Testis (tissue), 3 donors: ENCODE data around the gene RALGPS1. TPM values are rescaled to one million over a fixed set of nuclear protein-coding genes. Genes with fewer than 3 reads are reported as not detected.
A peak's percentile ranks its signal among the peaks of the same experiment; 100 is the strongest.

Experiments used
- DNase-seq: peaks from one replicate; pipeline ENCODE4 v3.0.0-alpha.2; 2019
- H3K27ac ChIP-seq, 2 donors: fragments of 200-600 bp; sonication (generic); one replicate each; pipeline ENCODE4 v1.5.1; 2019
- H3K27me3 ChIP-seq: fragments of 200-600 bp; sonication (generic); one replicate; pipeline ENCODE4 v1.5.1; 2019
- H3K36me3 ChIP-seq: fragments of 200-600 bp; sonication (generic); one replicate; pipeline ENCODE4 v1.5.1; 2017; ENCODE audit warnings: low read depth; ENCODE audit errors: missing control alignments
- H3K4me1 ChIP-seq: fragments of 200-600 bp; sonication (generic); one replicate; pipeline ENCODE4 v1.5.1; 2019
- H3K4me3 ChIP-seq, 2 donors: fragments of 200-600 bp; sonication (generic); one replicate each; pipeline ENCODE4 v1.5.1; 2017 to 2019
- H3K9me3 ChIP-seq: fragments of 200-600 bp; sonication (generic); one replicate; pipeline ENCODE4 v1.5.1; 2017
- CTCF ChIP-seq, 3 experiments: fragments of 450-650 bp in 2 of 3; fragments of 200-600 bp in 1 of 3; sonication (generic) in 1 of 3; IDR thresholded peaks; one replicate each; pipeline ENCODE4 v1.5.1; 2016 to 2019; ENCODE audit warnings: antibody characterized with exemption in 3 of 3, mild to moderate bottlenecking in 2 of 3, moderate library complexity in 1 of 3
- POLR2A ChIP-seq: fragments of 450-650 bp; IDR thresholded peaks from one replicate; pipeline ENCODE4 v1.6.1; 2017; ENCODE audit warnings: antibody characterized with exemption, mild to moderate bottlenecking, moderate library complexity
- WGBS, 2 donors: methylation state at CpG; one replicate each; pipeline ENCODE4 v1.1.5; 2018; 5-methylcytosine and 5-hydroxymethylcytosine counted together
- intact Hi-C: fragments of 100-400 bp; cut with DNase I; formaldehyde crosslinking; loops from one replicate; pipeline ENCODE4 v1.15.1; 2023; ENCODE audit warnings: low total_unique reads
- polyA plus RNA-seq: library from polyadenylated mRNA; stranded (reverse); fragments of 350-450 nt; fragmentation: Illumina TruSeq; extraction: RNeasy Lipid Tissue Mini Kit (QIAGEN cat#74804); gene quantifications from one replicate; pipeline ENCODE4 v1.2.3, GENCODE V29; 2014; ENCODE audit warnings: low read depth, low replicate concordance; ENCODE audit not compliant: insufficient read depth
- total RNA-seq, 2 donors: library from RNA; depleted of rRNA; stranded (reverse); fragments of >200 nt; gene quantifications; one replicate each; pipeline ENCODE4 v1.2.3, GENCODE V29; 2016

RALGPS1 gene
- total and polyA plus RNA-seq, 3 donors from 2014 or later, result 35.9 to 48.6 (median 36.9) TPM

- no peak for DNase-seq
- intact Hi-C loops, result no loop called here
- Histone ChIP-seq H3K27ac (no peak overlapping the region), H3K36me3 (no peaks in the 10 kb centered on the region), H3K27me3 (no peaks in the 10 kb centered on the region), H3K9me3 (no peaks in the 10 kb centered on the region), H3K4me1 (peaks cover 7% of the 10 kb centered on the region), H3K4me3 (no peak overlapping the region)
- TF ChIP-seq POLR2A (no peak), CTCF (IDR thresholded peaks at IDR 0.05) (no peak)
- 89 to 93% methylated on average over 4 of the region's 4 CpGs for WGBS, 2 donors
These were observed 105.6 kb downstream of the RALGPS1 start for GRCh38 chr9:127020036-127020801.

GRCh38 chr9:127020802-127021078 lies 106.2 kb downstream of the RALGPS1 start:
- Histone ChIP-seq H3K9me3 (no peaks in the 10 kb centered on the region), H3K36me3 (no peaks in the 10 kb centered on the region), H3K27me3 (no peaks in the 10 kb centered on the region), H3K4me3 (no peak overlapping the region), H3K4me1 (peaks cover 7% of the 10 kb centered on the region), H3K27ac (no peak overlapping the region)
- no peak for DNase-seq
- intact Hi-C loops, result no loop called here
- TF ChIP-seq POLR2A, result no peak
- no peak for TF ChIP-seq CTCF (IDR thresholded peaks at IDR 0.05)

GRCh38 chr9:127021664-127022363 lies 107.2 kb downstream of the RALGPS1 start:
- intact Hi-C loops, result no loop called here

GRCh38 chr9:127022913-127023660 lies 108.5 kb downstream of the RALGPS1 start:
- Histone ChIP-seq H3K36me3 (no peaks in the 10 kb centered on the region), H3K4me3 (no peak overlapping the region), H3K4me1 (peaks cover 7% of the 10 kb centered on the region), H3K27ac (no peak overlapping the region), H3K27me3 (no peaks in the 10 kb centered on the region), H3K9me3 (no peaks in the 10 kb centered on the region)
- intact Hi-C loops, result no loop called here
- WGBS, 2 donors, result 29 to 46% methylated on average over 3 of the region's 3 CpGs
- no peak for DNase-seq
- TF ChIP-seq POLR2A (no peak), CTCF (IDR thresholded peaks at IDR 0.05) (no peak)

More at GRCh38 chr9:127021664-127022363, 107.2 kb downstream of the RALGPS1 start:
- Histone ChIP-seq H3K27me3 (no peaks in the 10 kb centered on the region), H3K27ac (peak overlapping the region in 1 of 2 donors; percentile 29), H3K36me3 (no peaks in the 10 kb centered on the region), H3K9me3 (no peaks in the 10 kb centered on the region), H3K4me3 (no peak overlapping the region), H3K4me1 (peaks cover 7% of the 10 kb centered on the region)
- TF ChIP-seq POLR2A (no peak), CTCF (IDR thresholded peaks at IDR 0.05) (no peak)
- WGBS, 2 donors, result 50 to 57% methylated on average over 10 of the region's 10 CpGs
- DNase-seq, result peak; percentile 93
